PC-3 (cell line): ENCODE data around the gene RAB26.

Experiments used
- EZH2 ChIP-seq: fragments of 300-600 bp; sonication (generic); IDR thresholded peaks from one replicate; pipeline ENCODE4 v1.6.1; 2017; ENCODE audit warnings: antibody characterized with exemption, mild to moderate bottlenecking, low read length; ENCODE audit not compliant: unreplicated experiment
- EZH2phosphoT487 ChIP-seq: fragments of 300-600 bp; sonication (generic); IDR thresholded peaks from 2 replicates; pipeline ENCODE4 v1.6.1; 2018; ENCODE audit warnings: mild to moderate bottlenecking, antibody characterized with exemption, low read length, borderline replicate concordance
- TF ChIP-seq, protein P1 (sequence below): fragments of 300-600 bp; sonication (generic); conservative IDR thresholded peaks from 2 replicates; pipeline ENCODE4 v1.5.1; 2017; ENCODE audit warnings: antibody characterized with exemption, low read depth, mild to moderate bottlenecking, low read length

DNA sequence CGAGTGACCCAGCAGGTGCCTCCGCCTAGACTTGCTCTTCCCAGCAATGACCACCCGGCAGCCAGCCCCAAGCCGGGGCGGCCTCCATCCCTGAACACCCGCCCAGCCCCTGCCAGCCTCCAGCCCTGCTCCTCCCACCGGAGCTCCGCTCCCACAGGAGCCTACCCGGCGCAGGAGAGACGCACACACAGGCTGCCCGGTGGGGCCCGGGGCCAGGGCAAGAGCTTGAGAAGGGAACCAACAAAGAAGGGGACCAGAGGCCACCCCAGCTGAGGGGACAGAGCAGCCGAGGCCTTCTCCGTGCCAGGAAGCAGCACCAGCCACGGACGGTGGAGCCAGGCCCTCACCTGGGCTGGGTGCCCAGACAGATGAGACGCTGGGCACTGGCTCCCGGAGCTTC lies 26.6 kb upstream of the RAB26 start:
- TF ChIP-seq, protein P1, sequence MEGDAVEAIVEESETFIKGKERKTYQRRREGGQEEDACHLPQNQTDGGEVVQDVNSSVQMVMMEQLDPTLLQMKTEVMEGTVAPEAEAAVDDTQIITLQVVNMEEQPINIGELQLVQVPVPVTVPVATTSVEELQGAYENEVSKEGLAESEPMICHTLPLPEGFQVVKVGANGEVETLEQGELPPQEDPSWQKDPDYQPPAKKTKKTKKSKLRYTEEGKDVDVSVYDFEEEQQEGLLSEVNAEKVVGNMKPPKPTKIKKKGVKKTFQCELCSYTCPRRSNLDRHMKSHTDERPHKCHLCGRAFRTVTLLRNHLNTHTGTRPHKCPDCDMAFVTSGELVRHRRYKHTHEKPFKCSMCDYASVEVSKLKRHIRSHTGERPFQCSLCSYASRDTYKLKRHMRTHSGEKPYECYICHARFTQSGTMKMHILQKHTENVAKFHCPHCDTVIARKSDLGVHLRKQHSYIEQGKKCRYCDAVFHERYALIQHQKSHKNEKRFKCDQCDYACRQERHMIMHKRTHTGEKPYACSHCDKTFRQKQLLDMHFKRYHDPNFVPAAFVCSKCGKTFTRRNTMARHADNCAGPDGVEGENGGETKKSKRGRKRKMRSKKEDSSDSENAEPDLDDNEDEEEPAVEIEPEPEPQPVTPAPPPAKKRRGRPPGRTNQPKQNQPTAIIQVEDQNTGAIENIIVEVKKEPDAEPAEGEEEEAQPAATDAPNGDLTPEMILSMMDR, result no peak
- TF ChIP-seq EZH2phosphoT487, result no peak
- TF ChIP-seq EZH2, result no peak
